ENCODE data around the gene SPTBN4.

- TF ChIP-seq ZNF274 (IDR thresholded peaks at IDR 0.05; ENCODE audit: low read depth, low read length) (no peak), SUZ12 (IDR thresholded peaks at IDR 0.05; ENCODE audit: extremely low read depth, insufficient read depth, insufficient read length) (no peak)
Measured at GRCh38 chr19:40582467-40582866, 115.7 kb downstream of the SPTBN4 start.

All from NT2/D1 (cell line).